Mesenchymal stem cell (in vitro differentiated cells and primary cell): ENCODE data around the gene MSLN.

Experiments used
- DNase-seq: peaks from one replicate; pipeline ENCODE4 v3.0.0-alpha.2; 2013
- H2AFZ ChIP-seq: one replicate; pipeline ENCODE4 v1.6.1; 2013; ENCODE audit warnings: low read depth, mild to moderate bottlenecking, control low read depth, inconsistent platforms, low read length, moderate library complexity
- H2AK5ac ChIP-seq: 2 replicates; pipeline ENCODE4 v1.6.1; 2013; ENCODE audit warnings: low read length, moderate library complexity, mild to moderate bottlenecking, inconsistent platforms; ENCODE audit not compliant: severe bottlenecking
- H2BK120ac ChIP-seq: one replicate; pipeline ENCODE4 v1.6.1; 2013; ENCODE audit warnings: low read depth, mild to moderate bottlenecking, inconsistent platforms, low read length, moderate library complexity
- H2BK12ac ChIP-seq, 2 experiments: one replicate each; pipeline ENCODE4 v1.6.1; 2013; ENCODE audit warnings: inconsistent platforms in 2 of 2, low read length in 2 of 2, mild to moderate bottlenecking in 2 of 2, moderate library complexity in 2 of 2, control low read depth in 1 of 2
- H2BK15ac ChIP-seq: one replicate; pipeline ENCODE4 v1.6.1; 2013; ENCODE audit warnings: mild to moderate bottlenecking, low read depth, inconsistent platforms; ENCODE audit not compliant: poor library complexity, severe bottlenecking
- H2BK5ac ChIP-seq: 2 replicates; pipeline ENCODE4 v1.6.1; 2013; ENCODE audit warnings: low read depth, mild to moderate bottlenecking, low read length, control low read depth, inconsistent platforms; ENCODE audit not compliant: poor library complexity, severe bottlenecking
- H3K14ac ChIP-seq, 2 experiments: one replicate each; pipeline ENCODE4 v1.6.1; 2013; ENCODE audit warnings: inconsistent platforms in 2 of 2, low read length in 2 of 2, control low read depth in 1 of 2, mild to moderate bottlenecking in 1 of 2, moderate library complexity in 1 of 2
- H3K18ac ChIP-seq, 2 experiments: one replicate each; pipeline ENCODE4 v1.6.1; 2013; ENCODE audit warnings: inconsistent platforms in 2 of 2, low read length in 2 of 2, control low read depth in 1 of 2, low read depth in 1 of 2, mild to moderate bottlenecking in 1 of 2
- H3K23ac ChIP-seq, 2 experiments: one replicate each; pipeline ENCODE4 v1.6.1; 2013; ENCODE audit warnings: inconsistent platforms in 2 of 2, low read length in 2 of 2, mild to moderate bottlenecking in 2 of 2, moderate library complexity in 2 of 2, control low read depth in 1 of 2
- H3K27ac ChIP-seq: 2 replicates; pipeline ENCODE4 v1.5.1; 2013; ENCODE audit warnings: mild to moderate bottlenecking, moderate library complexity, low read length, control low read depth, inconsistent platforms; ENCODE audit not compliant: poor library complexity, severe bottlenecking
- H3K27me3 ChIP-seq, 2 experiments: 2 replicates each; pipeline versions ENCODE4 v1.6.1 to v1.7.0; 2013; ENCODE audit warnings: low read length in 2 of 2, mild to moderate bottlenecking in 2 of 2, moderate library complexity in 2 of 2, control low read depth in 1 of 2, inconsistent platforms in 1 of 2; ENCODE audit not compliant: control insufficient read depth in 1 of 2, insufficient read depth in 1 of 2
- H3K36me3 ChIP-seq, 2 experiments: 2 replicates each; pipeline versions ENCODE4 v1.6.1 to v1.7.0; 2013; ENCODE audit warnings: low read length in 2 of 2, control low read depth in 1 of 2, inconsistent platforms in 1 of 2, low read depth in 1 of 2, mild to moderate bottlenecking in 1 of 2; ENCODE audit not compliant: insufficient read depth in 2 of 2, control insufficient read depth in 1 of 2
- H3K4ac ChIP-seq, 2 experiments: one replicate each; pipeline ENCODE4 v1.6.1; 2013; ENCODE audit warnings: inconsistent platforms in 2 of 2, low read length in 2 of 2, mild to moderate bottlenecking in 2 of 2, moderate library complexity in 2 of 2, control low read depth in 1 of 2, low read depth in 1 of 2
- H3K4me1 ChIP-seq: 2 replicates; pipeline ENCODE4 v1.6.1; 2013; ENCODE audit warnings: low read depth, low read length, control low read depth; ENCODE audit not compliant: control insufficient read depth, insufficient read depth
- H3K4me2 ChIP-seq: 2 replicates; pipeline ENCODE4 v1.6.1; 2013; ENCODE audit warnings: low read length, mild to moderate bottlenecking, inconsistent platforms; ENCODE audit not compliant: poor library complexity, severe bottlenecking
- H3K4me3 ChIP-seq, 2 experiments: 2 replicates each; pipeline versions ENCODE4 v1.5.1 to v1.7.0; 2013; ENCODE audit warnings: low read length in 2 of 2, mild to moderate bottlenecking in 2 of 2, control low read depth in 1 of 2, low read depth in 1 of 2; ENCODE audit not compliant: insufficient read depth in 1 of 2
- H3K79me1 ChIP-seq: replicated peaks from 2 replicates; pipeline ENCODE4 v1.6.1; 2013; ENCODE audit warnings: mild to moderate bottlenecking, control low read depth, low read length, inconsistent platforms; ENCODE audit not compliant: poor library complexity, severe bottlenecking
- H3K9ac ChIP-seq: 2 replicates; pipeline ENCODE4 v1.7.0; 2013; ENCODE audit warnings: mild to moderate bottlenecking, low read length, moderate library complexity
- H3K9me3 ChIP-seq: 2 replicates; pipeline ENCODE4 v1.7.0; 2013; ENCODE audit warnings: mild to moderate bottlenecking, low read length; ENCODE audit not compliant: control insufficient read depth
- H4K8ac ChIP-seq: one replicate; pipeline ENCODE4 v1.6.1; 2013; ENCODE audit warnings: inconsistent platforms, mild to moderate bottlenecking, low read length, moderate library complexity
- H4K91ac ChIP-seq: one replicate; pipeline ENCODE4 v1.6.1; 2013; ENCODE audit warnings: mild to moderate bottlenecking, low read length, inconsistent platforms
- WGBS: methylation state at CpG from one replicate; pipeline ENCODE4 v1.1.7; 2013; ENCODE audit warnings: mixed read lengths; 5-methylcytosine and 5-hydroxymethylcytosine counted together

Gene MSLN

GRCh38 chr16:779561-779960 lies 19.0 kb downstream of the MSLN start:
- Histone ChIP-seq H3K4me3 (peak overlapping the region in 1 of 2 experiments; percentile 8), H4K91ac (no peak overlapping the region), H3K23ac (no peak overlapping the region), H3K9ac (no peak overlapping the region), H3K14ac (no peak overlapping the region), H2BK5ac (no peak overlapping the region), H3K4ac (no peak overlapping the region), H2AFZ (no peak overlapping the region), H3K4me2 (no peak overlapping the region), H3K4me1 (peaks cover 29% of the 10 kb centered on the region), H3K36me3 (peaks cover 0 to 6% of the 10 kb centered on the region in 2 experiments), H3K27ac (no peak overlapping the region), H3K9me3 (no peaks in the 10 kb centered on the region), H3K79me1 (no peaks in the 10 kb centered on the region), H2BK15ac (no peak overlapping the region), H2AK5ac (no peak overlapping the region), H2BK12ac (no peak overlapping the region), H2BK120ac (no peak overlapping the region), H3K27me3 (peaks cover 3 to 69% of the 10 kb centered on the region in 2 experiments), H3K18ac (no peak overlapping the region), H4K8ac (no peak overlapping the region)
- 84% methylated on average over 13 of the region's 13 CpGs for WGBS
- DNase-seq = no peak

- H3K4me2 ChIP-seq = no peak overlapping the region
- no peak overlapping the region for H2BK12ac ChIP-seq
- peaks cover 0 to 13% of the 10 kb centered on the region in 2 experiments for H3K36me3 ChIP-seq
- H4K8ac ChIP-seq = no peak overlapping the region
- no peak overlapping the region for H2BK15ac ChIP-seq
- no peak overlapping the region for H3K18ac ChIP-seq
- no peak overlapping the region for H4K91ac ChIP-seq
- no peak overlapping the region for H2AFZ ChIP-seq
- WGBS = 89% methylated on average over 16 of the region's 16 CpGs
- peaks cover 25% of the 10 kb centered on the region for H3K4me1 ChIP-seq
- H3K9me3 ChIP-seq = no peaks in the 10 kb centered on the region
- peak overlapping the region in 1 of 2 experiments; percentile 59 for H3K14ac ChIP-seq
- H2BK5ac ChIP-seq = no peak overlapping the region
- no peak overlapping the region for H3K9ac ChIP-seq
- no peak overlapping the region for H2BK120ac ChIP-seq
- H3K27me3 ChIP-seq = peaks cover 3 to 68% of the 10 kb centered on the region in 2 experiments
- H3K4ac ChIP-seq = no peak overlapping the region
- H3K4me3 ChIP-seq = no peak overlapping the region
- DNase-seq = no peak
- no peak overlapping the region for H3K27ac ChIP-seq
- no peak overlapping the region for H3K23ac ChIP-seq
- no peak overlapping the region for H2AK5ac ChIP-seq
- no peaks in the 10 kb centered on the region for H3K79me1 ChIP-seq
Measured at GRCh38 chr16:780296-780695, 19.8 kb downstream of the MSLN start.

GRCh38 chr16:781346-782010 lies 20.9 kb downstream of the MSLN start:
- Histone ChIP-seq H3K4me3 (no peak overlapping the region), H3K9me3 (no peaks in the 10 kb centered on the region), H3K27ac (no peak overlapping the region), H4K91ac (no peak overlapping the region), H3K4me2 (no peak overlapping the region), H3K36me3 (peaks cover 5 to 25% of the 10 kb centered on the region in 2 experiments), H2AFZ (no peak overlapping the region), H3K18ac (no peak overlapping the region), H2AK5ac (no peak overlapping the region), H3K27me3 (peaks cover 3 to 58% of the 10 kb centered on the region in 2 experiments), H3K9ac (no peak overlapping the region), H4K8ac (no peak overlapping the region), H2BK120ac (no peak overlapping the region), H3K4me1 (peaks cover 27% of the 10 kb centered on the region), H3K23ac (no peak overlapping the region), H3K14ac (no peak overlapping the region), H2BK12ac (no peak overlapping the region), H3K4ac (no peak overlapping the region), H2BK15ac (no peak overlapping the region), H2BK5ac (no peak overlapping the region), H3K79me1 (peaks cover 4% of the 10 kb centered on the region)
- WGBS = 75% methylated on average over 19 of the region's 19 CpGs
- no peak for DNase-seq

GRCh38 chr16:782258-782657 lies 21.7 kb downstream of the MSLN start:
- Histone ChIP-seq H2BK5ac (no peak overlapping the region), H3K9me3 (no peaks in the 10 kb centered on the region), H3K27ac (no peak overlapping the region), H3K4me3 (no peak overlapping the region), H2BK15ac (no peak overlapping the region), H3K14ac (no peak overlapping the region), H3K9ac (no peak overlapping the region), H3K4me2 (no peak overlapping the region), H4K8ac (no peak overlapping the region), H3K23ac (no peak overlapping the region), H3K27me3 (peaks cover 3 to 58% of the 10 kb centered on the region in 2 experiments), H2AFZ (no peak overlapping the region), H3K4me1 (peaks cover 34% of the 10 kb centered on the region), H3K79me1 (peaks cover 7% of the 10 kb centered on the region), H3K18ac (no peak overlapping the region), H3K4ac (no peak overlapping the region), H2AK5ac (no peak overlapping the region), H2BK12ac (no peak overlapping the region), H3K36me3 (peaks cover 8 to 32% of the 10 kb centered on the region in 2 experiments), H2BK120ac (no peak overlapping the region), H4K91ac (no peak overlapping the region)
- 75% methylated on average over 6 of the region's 6 CpGs for WGBS
- DNase-seq = no peak
